IMR-90 (cell line): Measurements from ENCODE around the gene NPL.

ENCODE experiments used
- BHLHE40 ChIP-seq: fragments of 150-350 bp; IDR thresholded peaks from 2 replicates; pipeline ENCODE4 v1.6.1; 2016; ENCODE audit warnings: mild to moderate bottlenecking, low read depth, low read length
- CEBPB ChIP-seq: IDR thresholded peaks from 2 replicates; pipeline ENCODE4 v1.6.1; 2012; ENCODE audit warnings: low read depth, low read length, improper control_type of control experiment
- CHD1 ChIP-seq: IDR thresholded peaks from 2 replicates; pipeline ENCODE4 v1.6.1; 2012; ENCODE audit warnings: low read depth, low read length, improper control_type of control experiment
- CTCF ChIP-seq: conservative IDR thresholded peaks from 2 replicates; pipeline ENCODE4 v1.5.1; 2012; ENCODE audit warnings: mild to moderate bottlenecking, low read depth, low read length, improper control_type of control experiment
- MAZ ChIP-seq: IDR thresholded peaks from 2 replicates; pipeline ENCODE4 v1.6.1; 2012; ENCODE audit warnings: low read depth, mild to moderate bottlenecking, low read length, improper control_type of control experiment, moderate library complexity, borderline replicate concordance
- POLR2A ChIP-seq: IDR thresholded peaks from 2 replicates; pipeline ENCODE4 v1.6.1; 2012; ENCODE audit warnings: mild to moderate bottlenecking, low read depth, low read length
- RAD21 ChIP-seq: IDR thresholded peaks from 2 replicates; pipeline ENCODE4 v1.6.1; 2012; ENCODE audit warnings: low read length, improper control_type of control experiment
- RFX5 ChIP-seq: IDR thresholded peaks from 2 replicates; pipeline ENCODE4 v1.8.0; 2012; ENCODE audit warnings: low read depth, mild to moderate bottlenecking, low read length, moderate library complexity
- USF2 ChIP-seq: fragments of 150-350 bp; IDR thresholded peaks from 2 replicates; pipeline ENCODE4 v1.6.1; 2017; ENCODE audit warnings: mild to moderate bottlenecking, antibody characterized with exemption, low read length, low read depth

- TF ChIP-seq RAD21: no peak
- TF ChIP-seq CTCF: no peak
- no peak for TF ChIP-seq POLR2A
- no peak for TF ChIP-seq MAZ
- no peak for TF ChIP-seq USF2
- peak; percentile 28; the same call in 1 of the 2 replicates for TF ChIP-seq BHLHE40
- no peak for TF ChIP-seq RFX5
- no peak for TF ChIP-seq CEBPB
- no peak for TF ChIP-seq CHD1
Measured at GRCh38 chr1:182841368-182841988, 51.9 kb downstream of the NPL start.
